ENCODE data around the gene MTMR11.

DNA sequence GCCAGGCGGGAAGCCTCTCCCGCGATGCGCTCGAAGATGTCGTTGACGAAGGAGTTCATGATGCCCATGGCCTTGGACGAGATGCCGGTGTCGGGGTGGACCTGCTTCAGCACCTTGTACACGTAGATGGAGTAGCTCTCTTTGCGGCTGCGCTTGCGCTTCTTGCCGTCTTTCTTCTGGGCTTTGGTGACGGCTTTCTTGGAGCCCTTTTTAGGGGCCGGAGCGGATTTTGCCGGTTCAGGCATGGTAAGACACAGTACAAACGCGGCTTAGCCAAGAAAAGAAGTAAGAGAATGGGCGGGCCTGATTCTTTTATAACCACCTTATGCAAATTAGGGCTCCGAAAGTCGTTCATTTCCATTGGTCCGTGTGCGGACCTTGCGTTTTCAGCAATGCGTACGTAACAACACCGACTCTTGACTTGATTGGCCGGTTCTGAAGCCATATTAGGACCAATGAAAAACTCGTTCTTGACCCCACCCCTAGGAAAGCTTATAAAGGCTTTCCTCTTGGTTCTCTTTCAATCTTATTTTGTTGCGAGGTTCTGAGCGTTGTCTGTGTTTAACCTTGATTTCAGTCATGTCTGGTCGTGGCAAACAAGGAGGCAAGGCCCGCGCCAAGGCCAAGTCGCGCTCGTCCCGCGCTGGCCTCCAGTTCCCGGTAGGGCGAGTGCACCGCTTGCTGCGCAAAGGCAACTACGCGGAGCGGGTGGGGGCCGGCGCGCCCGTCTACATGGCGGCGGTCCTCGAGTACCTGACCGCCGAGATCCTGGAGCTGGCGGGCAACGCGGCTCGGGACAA is 50.1 kb downstream of the MTMR11 start:
- TF ChIP-seq, protein P1, sequence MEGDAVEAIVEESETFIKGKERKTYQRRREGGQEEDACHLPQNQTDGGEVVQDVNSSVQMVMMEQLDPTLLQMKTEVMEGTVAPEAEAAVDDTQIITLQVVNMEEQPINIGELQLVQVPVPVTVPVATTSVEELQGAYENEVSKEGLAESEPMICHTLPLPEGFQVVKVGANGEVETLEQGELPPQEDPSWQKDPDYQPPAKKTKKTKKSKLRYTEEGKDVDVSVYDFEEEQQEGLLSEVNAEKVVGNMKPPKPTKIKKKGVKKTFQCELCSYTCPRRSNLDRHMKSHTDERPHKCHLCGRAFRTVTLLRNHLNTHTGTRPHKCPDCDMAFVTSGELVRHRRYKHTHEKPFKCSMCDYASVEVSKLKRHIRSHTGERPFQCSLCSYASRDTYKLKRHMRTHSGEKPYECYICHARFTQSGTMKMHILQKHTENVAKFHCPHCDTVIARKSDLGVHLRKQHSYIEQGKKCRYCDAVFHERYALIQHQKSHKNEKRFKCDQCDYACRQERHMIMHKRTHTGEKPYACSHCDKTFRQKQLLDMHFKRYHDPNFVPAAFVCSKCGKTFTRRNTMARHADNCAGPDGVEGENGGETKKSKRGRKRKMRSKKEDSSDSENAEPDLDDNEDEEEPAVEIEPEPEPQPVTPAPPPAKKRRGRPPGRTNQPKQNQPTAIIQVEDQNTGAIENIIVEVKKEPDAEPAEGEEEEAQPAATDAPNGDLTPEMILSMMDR (conservative IDR thresholded peaks at IDR 0.05 in 1 of 2, IDR thresholded peaks at IDR 0.05 in 1 of 2; ENCODE audit: low read depth in 1 of 2, low read length in 2 of 2) = no peak
- no peak for TF ChIP-seq EZH2 (IDR thresholded peaks at IDR 0.05; ENCODE audit: low read length, missing control alignments)
